HEK293 (cell line): ENCODE measurements around the gene ACTN4.

Source experiments
- KLF1 ChIP-seq: fragments of 450-650 bp; formaldehyde crosslinking; IDR thresholded peaks from 2 replicates; pipeline ENCODE4 v1.5.1; 2016; ENCODE audit warnings: missing biosample characterization, missing genetic modification characterization
- KLF10 ChIP-seq: fragments of 450-650 bp; IDR thresholded peaks from 2 replicates; pipeline ENCODE4 v1.5.1; 2018; ENCODE audit warnings: missing biosample characterization, mild to moderate bottlenecking, missing genetic modification characterization
- OVOL3 ChIP-seq: fragments of 450-650 bp; formaldehyde crosslinking; IDR thresholded peaks from 2 replicates; pipeline ENCODE4 v1.5.1; 2016; ENCODE audit warnings: missing biosample characterization, missing genetic modification characterization
- SETDB1 ChIP-seq: IDR thresholded peaks from one replicate; pipeline ENCODE4 v1.6.1; 2017; ENCODE audit warnings: mild to moderate bottlenecking, low read length, moderate library complexity, mixed read lengths; ENCODE audit not compliant: insufficient read length
- ZBTB7A ChIP-seq: fragments of 450-650 bp; formaldehyde crosslinking; IDR thresholded peaks from 2 replicates; pipeline ENCODE4 v1.5.1; 2016; ENCODE audit warnings: low read depth, missing biosample characterization, missing genetic modification characterization
- ZNF175 ChIP-seq: fragments of 450-650 bp; formaldehyde crosslinking; IDR thresholded peaks from 2 replicates; pipeline ENCODE4 v1.5.1; 2016; ENCODE audit warnings: missing biosample characterization, missing genetic modification characterization
- ZNF211 ChIP-seq: fragments of 450-650 bp; formaldehyde crosslinking; IDR thresholded peaks from 2 replicates; pipeline ENCODE4 v1.5.1; 2016; ENCODE audit warnings: low read depth, missing biosample characterization, missing genetic modification characterization
- ZNF221 ChIP-seq: fragments of 450-650 bp; formaldehyde crosslinking; IDR thresholded peaks from 2 replicates; pipeline ENCODE4 v1.5.1; 2017; ENCODE audit warnings: missing biosample characterization, missing genetic modification characterization, borderline replicate concordance
- ZNF324 ChIP-seq: fragments of 450-650 bp; formaldehyde crosslinking; IDR thresholded peaks from 2 replicates; pipeline ENCODE4 v1.5.1; 2016; ENCODE audit warnings: missing biosample characterization, missing genetic modification characterization
- ZNF623 ChIP-seq: fragments of 450-650 bp; formaldehyde crosslinking; IDR thresholded peaks from 2 replicates; pipeline ENCODE4 v1.5.1; 2016; ENCODE audit warnings: missing biosample characterization, missing genetic modification characterization
- ZNF654 ChIP-seq: fragments of 450-650 bp; formaldehyde crosslinking; IDR thresholded peaks from 2 replicates; pipeline ENCODE4 v1.5.1; 2016; ENCODE audit warnings: low read depth, missing biosample characterization, missing genetic modification characterization
- ZNF664 ChIP-seq: fragments of 450-650 bp; formaldehyde crosslinking; IDR thresholded peaks from 2 replicates; pipeline ENCODE4 v1.5.1; 2016; ENCODE audit warnings: missing biosample characterization, missing genetic modification characterization
- ZNF777 ChIP-seq: fragments of 450-650 bp; formaldehyde crosslinking; IDR thresholded peaks from 2 replicates; pipeline ENCODE4 v1.5.1; 2017; ENCODE audit warnings: missing biosample characterization, missing genetic modification characterization, borderline replicate concordance
- ZNF791 ChIP-seq: fragments of 450-650 bp; formaldehyde crosslinking; IDR thresholded peaks from 2 replicates; pipeline ENCODE4 v1.5.1; 2016; ENCODE audit warnings: missing biosample characterization, missing genetic modification characterization
- TF ChIP-seq, protein P1 (sequence below): fragments of 450-650 bp; formaldehyde crosslinking; IDR thresholded peaks from 2 replicates; pipeline ENCODE4 v1.5.1; 2016; ENCODE audit warnings: missing biosample characterization, missing genetic modification characterization
- TF ChIP-seq, protein P2 (sequence below): fragments of 450-650 bp; formaldehyde crosslinking; IDR thresholded peaks from 2 replicates; pipeline ENCODE4 v1.5.1; 2016; ENCODE audit warnings: missing biosample characterization, missing genetic modification characterization
- TF ChIP-seq, protein P3 (sequence below): fragments of 450-650 bp; formaldehyde crosslinking; optimal IDR thresholded peaks from 2 replicates; pipeline ENCODE3; 2016; ENCODE audit warnings: missing biosample characterization, mild to moderate bottlenecking, missing genetic modification characterization
- TF ChIP-seq, protein P4 (sequence below): fragments of 450-650 bp; formaldehyde crosslinking; IDR thresholded peaks from 2 replicates; pipeline ENCODE4 v1.5.1; 2016; ENCODE audit warnings: missing biosample characterization, missing genetic modification characterization
- TF ChIP-seq, protein P5 (sequence below): fragments of 450-650 bp; formaldehyde crosslinking; IDR thresholded peaks from 2 replicates; pipeline ENCODE4 v1.5.1; 2016; ENCODE audit warnings: missing biosample characterization, missing genetic modification characterization
- TF ChIP-seq, protein P6 (sequence below): fragments of 450-650 bp; formaldehyde crosslinking; IDR thresholded peaks from 2 replicates; pipeline ENCODE4 v1.5.1; 2017; ENCODE audit warnings: missing biosample characterization, missing genetic modification characterization
- TF ChIP-seq, protein P7 (sequence below): sonication (generic); formaldehyde crosslinking; IDR thresholded peaks from 2 replicates; pipeline ENCODE4 v1.8.1; 2022; ENCODE audit warnings: mild to moderate bottlenecking, moderate library complexity, missing genetic modification reagents
- TF ChIP-seq, protein P8 (sequence below): fragments of 450-650 bp; formaldehyde crosslinking; IDR thresholded peaks from 2 replicates; pipeline ENCODE4 v1.5.1; 2017; ENCODE audit warnings: missing biosample characterization, missing genetic modification characterization
- TF ChIP-seq, protein P9 (sequence below): fragments of 450-650 bp; formaldehyde crosslinking; conservative IDR thresholded peaks from 2 replicates; pipeline ENCODE4 v1.5.1; 2016; ENCODE audit warnings: low read depth, missing biosample characterization, missing genetic modification characterization

ACTN4 gene

DNA sequence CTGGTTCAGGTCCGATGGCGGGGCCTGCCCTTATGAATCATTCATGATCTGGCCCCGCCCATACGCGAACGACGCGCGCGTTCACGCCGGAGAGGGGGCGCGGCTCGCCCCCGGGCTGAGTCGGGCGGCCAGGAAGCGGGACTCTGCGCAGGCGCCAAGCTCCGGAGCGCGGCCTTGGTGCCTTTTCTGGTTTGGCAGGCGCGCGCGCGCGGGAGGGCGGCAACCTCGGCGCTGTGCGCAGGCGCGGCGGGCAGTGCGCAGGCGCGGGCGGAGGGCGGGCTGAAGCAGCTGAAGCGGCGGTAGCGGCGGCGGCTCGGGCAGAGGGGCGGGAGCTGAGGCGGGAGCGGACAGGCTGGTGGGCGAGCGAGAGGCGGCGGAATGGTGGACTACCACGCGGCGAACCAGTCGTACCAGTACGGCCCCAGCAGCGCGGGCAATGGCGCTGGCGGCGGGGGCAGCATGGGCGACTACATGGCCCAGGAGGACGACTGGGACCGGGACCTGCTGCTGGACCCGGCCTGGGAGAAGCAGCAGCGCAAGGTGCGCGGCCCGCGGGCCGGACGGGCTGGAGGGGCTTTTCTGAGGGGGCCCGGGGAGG is at the start of gene ACTN4 (continued):
- TF ChIP-seq ZBTB7A (tag by site-specific recombination): peak; percentile 65; the same call in 1 of the 2 replicates
- peak; percentile 62; the same call in 1 of the 2 replicates for TF ChIP-seq ZNF211 (tag by site-specific recombination)
- TF ChIP-seq ZNF664 (tag by site-specific recombination): no peak
- TF ChIP-seq ZNF777: no peak
- TF ChIP-seq ZNF324 (tag by site-specific recombination): peak; percentile 87
- TF ChIP-seq, protein P1, sequence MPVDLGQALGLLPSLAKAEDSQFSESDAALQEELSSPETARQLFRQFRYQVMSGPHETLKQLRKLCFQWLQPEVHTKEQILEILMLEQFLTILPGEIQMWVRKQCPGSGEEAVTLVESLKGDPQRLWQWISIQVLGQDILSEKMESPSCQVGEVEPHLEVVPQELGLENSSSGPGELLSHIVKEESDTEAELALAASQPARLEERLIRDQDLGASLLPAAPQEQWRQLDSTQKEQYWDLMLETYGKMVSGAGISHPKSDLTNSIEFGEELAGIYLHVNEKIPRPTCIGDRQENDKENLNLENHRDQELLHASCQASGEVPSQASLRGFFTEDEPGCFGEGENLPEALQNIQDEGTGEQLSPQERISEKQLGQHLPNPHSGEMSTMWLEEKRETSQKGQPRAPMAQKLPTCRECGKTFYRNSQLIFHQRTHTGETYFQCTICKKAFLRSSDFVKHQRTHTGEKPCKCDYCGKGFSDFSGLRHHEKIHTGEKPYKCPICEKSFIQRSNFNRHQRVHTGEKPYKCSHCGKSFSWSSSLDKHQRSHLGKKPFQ (tag by site-specific recombination): peak; percentile 66
- TF ChIP-seq, protein P2, sequence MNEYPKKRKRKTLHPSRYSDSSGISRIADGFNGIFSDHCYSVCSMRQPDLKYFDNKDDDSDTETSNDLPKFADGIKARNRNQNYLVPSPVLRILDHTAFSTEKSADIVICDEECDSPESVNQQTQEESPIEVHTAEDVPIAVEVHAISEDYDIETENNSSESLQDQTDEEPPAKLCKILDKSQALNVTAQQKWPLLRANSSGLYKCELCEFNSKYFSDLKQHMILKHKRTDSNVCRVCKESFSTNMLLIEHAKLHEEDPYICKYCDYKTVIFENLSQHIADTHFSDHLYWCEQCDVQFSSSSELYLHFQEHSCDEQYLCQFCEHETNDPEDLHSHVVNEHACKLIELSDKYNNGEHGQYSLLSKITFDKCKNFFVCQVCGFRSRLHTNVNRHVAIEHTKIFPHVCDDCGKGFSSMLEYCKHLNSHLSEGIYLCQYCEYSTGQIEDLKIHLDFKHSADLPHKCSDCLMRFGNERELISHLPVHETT (tag by site-specific recombination): peak; percentile 61; the same call in 1 of the 2 replicates
- TF ChIP-seq, protein P3, sequence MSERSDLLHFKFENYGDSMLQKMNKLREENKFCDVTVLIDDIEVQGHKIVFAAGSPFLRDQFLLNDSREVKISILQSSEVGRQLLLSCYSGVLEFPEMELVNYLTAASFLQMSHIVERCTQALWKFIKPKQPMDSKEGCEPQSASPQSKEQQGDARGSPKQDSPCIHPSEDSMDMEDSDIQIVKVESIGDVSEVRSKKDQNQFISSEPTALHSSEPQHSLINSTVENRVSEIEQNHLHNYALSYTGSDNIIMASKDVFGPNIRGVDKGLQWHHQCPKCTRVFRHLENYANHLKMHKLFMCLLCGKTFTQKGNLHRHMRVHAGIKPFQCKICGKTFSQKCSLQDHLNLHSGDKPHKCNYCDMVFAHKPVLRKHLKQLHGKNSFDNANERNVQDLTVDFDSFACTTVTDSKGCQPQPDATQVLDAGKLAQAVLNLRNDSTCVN (tag by site-specific recombination): peak; percentile 98
- TF ChIP-seq ZNF654: no peak
- TF ChIP-seq, protein P4, sequence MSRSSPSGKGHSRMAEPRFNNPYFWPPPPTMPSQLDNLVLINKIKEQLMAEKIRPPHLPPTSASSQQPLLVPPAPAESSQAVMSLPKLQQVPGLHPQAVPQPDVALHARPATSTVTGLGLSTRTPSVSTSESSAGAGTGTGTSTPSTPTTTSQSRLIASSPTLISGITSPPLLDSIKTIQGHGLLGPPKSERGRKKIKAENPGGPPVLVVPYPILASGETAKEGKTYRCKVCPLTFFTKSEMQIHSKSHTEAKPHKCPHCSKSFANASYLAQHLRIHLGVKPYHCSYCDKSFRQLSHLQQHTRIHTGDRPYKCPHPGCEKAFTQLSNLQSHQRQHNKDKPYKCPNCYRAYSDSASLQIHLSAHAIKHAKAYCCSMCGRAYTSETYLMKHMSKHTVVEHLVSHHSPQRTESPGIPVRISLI (tag by site-specific recombination): no peak
- TF ChIP-seq, protein P5, sequence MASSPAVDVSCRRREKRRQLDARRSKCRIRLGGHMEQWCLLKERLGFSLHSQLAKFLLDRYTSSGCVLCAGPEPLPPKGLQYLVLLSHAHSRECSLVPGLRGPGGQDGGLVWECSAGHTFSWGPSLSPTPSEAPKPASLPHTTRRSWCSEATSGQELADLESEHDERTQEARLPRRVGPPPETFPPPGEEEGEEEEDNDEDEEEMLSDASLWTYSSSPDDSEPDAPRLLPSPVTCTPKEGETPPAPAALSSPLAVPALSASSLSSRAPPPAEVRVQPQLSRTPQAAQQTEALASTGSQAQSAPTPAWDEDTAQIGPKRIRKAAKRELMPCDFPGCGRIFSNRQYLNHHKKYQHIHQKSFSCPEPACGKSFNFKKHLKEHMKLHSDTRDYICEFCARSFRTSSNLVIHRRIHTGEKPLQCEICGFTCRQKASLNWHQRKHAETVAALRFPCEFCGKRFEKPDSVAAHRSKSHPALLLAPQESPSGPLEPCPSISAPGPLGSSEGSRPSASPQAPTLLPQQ (tag by site-specific recombination): peak; percentile 95
- TF ChIP-seq, protein P6, sequence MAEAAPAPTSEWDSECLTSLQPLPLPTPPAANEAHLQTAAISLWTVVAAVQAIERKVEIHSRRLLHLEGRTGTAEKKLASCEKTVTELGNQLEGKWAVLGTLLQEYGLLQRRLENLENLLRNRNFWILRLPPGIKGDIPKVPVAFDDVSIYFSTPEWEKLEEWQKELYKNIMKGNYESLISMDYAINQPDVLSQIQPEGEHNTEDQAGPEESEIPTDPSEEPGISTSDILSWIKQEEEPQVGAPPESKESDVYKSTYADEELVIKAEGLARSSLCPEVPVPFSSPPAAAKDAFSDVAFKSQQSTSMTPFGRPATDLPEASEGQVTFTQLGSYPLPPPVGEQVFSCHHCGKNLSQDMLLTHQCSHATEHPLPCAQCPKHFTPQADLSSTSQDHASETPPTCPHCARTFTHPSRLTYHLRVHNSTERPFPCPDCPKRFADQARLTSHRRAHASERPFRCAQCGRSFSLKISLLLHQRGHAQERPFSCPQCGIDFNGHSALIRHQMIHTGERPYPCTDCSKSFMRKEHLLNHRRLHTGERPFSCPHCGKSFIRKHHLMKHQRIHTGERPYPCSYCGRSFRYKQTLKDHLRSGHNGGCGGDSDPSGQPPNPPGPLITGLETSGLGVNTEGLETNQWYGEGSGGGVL: peak; percentile 94
- TF ChIP-seq OVOL3 (tag by site-specific recombination): peak; percentile 86; the same call in 1 of the 2 replicates
- 0 out of 2 replicates have a peak, but pooled peaks have one; percentile 14 for TF ChIP-seq ZNF791 (tag by site-specific recombination)
- TF ChIP-seq, protein P7, sequence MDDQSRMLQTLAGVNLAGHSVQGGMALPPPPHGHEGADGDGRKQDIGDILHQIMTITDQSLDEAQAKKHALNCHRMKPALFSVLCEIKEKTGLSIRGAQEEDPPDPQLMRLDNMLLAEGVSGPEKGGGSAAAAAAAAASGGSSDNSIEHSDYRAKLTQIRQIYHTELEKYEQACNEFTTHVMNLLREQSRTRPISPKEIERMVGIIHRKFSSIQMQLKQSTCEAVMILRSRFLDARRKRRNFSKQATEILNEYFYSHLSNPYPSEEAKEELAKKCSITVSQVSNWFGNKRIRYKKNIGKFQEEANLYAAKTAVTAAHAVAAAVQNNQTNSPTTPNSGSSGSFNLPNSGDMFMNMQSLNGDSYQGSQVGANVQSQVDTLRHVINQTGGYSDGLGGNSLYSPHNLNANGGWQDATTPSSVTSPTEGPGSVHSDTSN: 0 out of 2 replicates have a peak, but pooled peaks have one; percentile 84
- no peak for TF ChIP-seq SETDB1
- 0 out of 2 replicates have a peak, but pooled peaks have one; percentile 12 for TF ChIP-seq ZNF623 (tag by site-specific recombination)
- TF ChIP-seq KLF10 (tag by site-specific recombination): peak; percentile 94
- TF ChIP-seq KLF1 (tag by site-specific recombination): peak; percentile 92
- TF ChIP-seq, protein P8, sequence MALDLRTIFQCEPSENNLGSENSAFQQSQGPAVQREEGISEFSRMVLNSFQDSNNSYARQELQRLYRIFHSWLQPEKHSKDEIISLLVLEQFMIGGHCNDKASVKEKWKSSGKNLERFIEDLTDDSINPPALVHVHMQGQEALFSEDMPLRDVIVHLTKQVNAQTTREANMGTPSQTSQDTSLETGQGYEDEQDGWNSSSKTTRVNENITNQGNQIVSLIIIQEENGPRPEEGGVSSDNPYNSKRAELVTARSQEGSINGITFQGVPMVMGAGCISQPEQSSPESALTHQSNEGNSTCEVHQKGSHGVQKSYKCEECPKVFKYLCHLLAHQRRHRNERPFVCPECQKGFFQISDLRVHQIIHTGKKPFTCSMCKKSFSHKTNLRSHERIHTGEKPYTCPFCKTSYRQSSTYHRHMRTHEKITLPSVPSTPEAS (tag by site-specific recombination): peak; percentile 65
- TF ChIP-seq, protein P9, sequence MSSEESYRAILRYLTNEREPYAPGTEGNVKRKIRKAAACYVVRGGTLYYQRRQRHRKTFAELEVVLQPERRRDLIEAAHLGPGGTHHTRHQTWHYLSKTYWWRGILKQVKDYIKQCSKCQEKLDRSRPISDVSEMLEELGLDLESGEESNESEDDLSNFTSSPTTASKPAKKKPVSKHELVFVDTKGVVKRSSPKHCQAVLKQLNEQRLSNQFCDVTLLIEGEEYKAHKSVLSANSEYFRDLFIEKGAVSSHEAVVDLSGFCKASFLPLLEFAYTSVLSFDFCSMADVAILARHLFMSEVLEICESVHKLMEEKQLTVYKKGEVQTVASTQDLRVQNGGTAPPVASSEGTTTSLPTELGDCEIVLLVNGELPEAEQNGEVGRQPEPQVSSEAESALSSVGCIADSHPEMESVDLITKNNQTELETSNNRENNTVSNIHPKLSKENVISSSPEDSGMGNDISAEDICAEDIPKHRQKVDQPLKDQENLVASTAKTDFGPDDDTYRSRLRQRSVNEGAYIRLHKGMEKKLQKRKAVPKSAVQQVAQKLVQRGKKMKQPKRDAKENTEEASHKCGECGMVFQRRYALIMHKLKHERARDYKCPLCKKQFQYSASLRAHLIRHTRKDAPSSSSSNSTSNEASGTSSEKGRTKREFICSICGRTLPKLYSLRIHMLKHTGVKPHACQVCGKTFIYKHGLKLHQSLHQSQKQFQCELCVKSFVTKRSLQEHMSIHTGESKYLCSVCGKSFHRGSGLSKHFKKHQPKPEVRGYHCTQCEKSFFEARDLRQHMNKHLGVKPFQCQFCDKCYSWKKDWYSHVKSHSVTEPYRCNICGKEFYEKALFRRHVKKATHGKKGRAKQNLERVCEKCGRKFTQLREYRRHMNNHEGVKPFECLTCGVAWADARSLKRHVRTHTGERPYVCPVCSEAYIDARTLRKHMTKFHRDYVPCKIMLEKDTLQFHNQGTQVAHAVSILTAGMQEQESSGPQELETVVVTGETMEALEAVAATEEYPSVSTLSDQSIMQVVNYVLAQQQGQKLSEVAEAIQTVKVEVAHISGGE (tag by site-specific recombination): peak; percentile 54
- no peak for TF ChIP-seq ZNF175 (tag by site-specific recombination)
- 0 out of 2 replicates have a peak, but pooled peaks have one; percentile 94 for TF ChIP-seq ZNF221 (tag by site-specific recombination)
